GM12872 (cell line): ENCODE measurements around the gene TP53I11.

Experiments used
- CTCF ChIP-seq: IDR thresholded peaks from 3 replicates; pipeline ENCODE4 v1.5.1; 2011; ENCODE audit warnings: low read depth, mild to moderate bottlenecking, low read length, moderate library complexity; ENCODE audit not compliant: insufficient read depth

Gene TP53I11

GRCh38 chr11:44970293-44970692 is 19.6 kb upstream of the TP53I11 start:
- TF ChIP-seq CTCF: no peak

GRCh38 chr11:44969651-44970252 is 19.1 kb upstream of the TP53I11 start:
- TF ChIP-seq CTCF: no peak

GRCh38 chr11:44968510-44968909 is 17.8 kb upstream of the TP53I11 start:
- TF ChIP-seq CTCF: no peak

GRCh38 chr11:44967930-44968496 is 17.3 kb upstream of the TP53I11 start:
- no peak for TF ChIP-seq CTCF

GRCh38 chr11:44966694-44967093 is 16.0 kb upstream of the TP53I11 start:
- TF ChIP-seq CTCF: no peak

GRCh38 chr11:44964526-44965209 is 14.0 kb upstream of the TP53I11 start:
- no peak for TF ChIP-seq CTCF

- TF ChIP-seq CTCF: no peak
Observed at GRCh38 chr11:44963948-44964347, 13.3 kb upstream of the TP53I11 start.
